Activated CD8-positive, alpha-beta memory T cell treated with anti-CD3 and anti-CD28 coated beads, Interleukin-2, amount 50 U/mL, for 24 hours (primary cell): ENCODE measurements around the gene FAM131B.
"Not testable (repeated sequence)": the region's sequence is repeated elsewhere in the genome, so short reads cannot be mapped to it uniquely, and the experiment has no call there.

Experiments
- DNase-seq: peaks from one replicate; pipeline ENCODE4 v3.0.0-alpha.2; 2020; ENCODE audit errors: extremely low read depth

Gene FAM131B

DNA sequence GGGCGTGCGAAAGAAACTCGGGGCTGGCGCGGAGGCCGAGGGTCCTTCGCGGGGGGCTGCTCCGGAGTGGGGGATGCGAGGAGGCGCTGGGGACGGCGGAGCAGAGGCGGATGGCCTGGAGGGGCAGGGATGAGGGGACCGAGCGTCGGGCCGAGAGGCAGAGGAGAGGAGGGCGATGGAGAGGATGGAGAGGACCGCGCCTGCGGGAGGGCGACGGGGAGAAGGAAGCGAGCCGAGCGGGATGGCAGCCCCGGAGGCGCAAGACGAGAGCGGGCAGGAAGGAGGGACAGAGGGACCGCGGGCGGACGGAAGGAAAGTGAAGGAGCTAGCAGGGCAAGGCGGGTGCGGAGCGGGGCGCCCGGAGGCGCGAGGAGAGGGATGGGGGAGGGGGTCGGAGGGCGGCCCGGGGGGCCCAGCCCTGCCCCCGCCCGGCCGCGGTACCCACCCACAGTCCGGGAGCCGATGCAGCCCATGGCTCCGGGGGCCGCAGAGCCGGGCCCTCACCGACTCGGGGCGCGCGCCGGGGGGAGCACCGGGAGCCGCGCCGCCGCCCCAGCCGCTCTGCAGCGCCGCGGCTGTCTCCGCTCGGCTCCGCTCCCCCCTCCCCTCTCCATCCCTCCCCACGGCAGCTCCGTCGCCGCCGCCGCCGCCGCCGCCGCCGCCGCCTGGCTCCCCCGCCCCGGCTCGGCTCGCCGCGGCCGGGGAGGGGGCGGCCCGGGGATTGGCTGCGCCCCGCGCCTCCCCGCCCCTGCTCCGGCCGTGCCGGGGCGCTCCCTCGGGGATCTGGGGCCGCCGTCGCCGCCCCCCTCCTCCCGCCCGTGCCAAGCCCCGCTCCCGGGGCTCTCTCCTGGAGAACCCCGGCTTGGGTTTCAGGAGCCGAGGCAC lies at the start of gene FAM131B:
Gene FAM131B, minus strand, starts transcription at position 583 of the 885 bp plus-strand sequence. Its CDS starts 110 bp downstream, at position 473.
- no peak for DNase-seq

DNA sequence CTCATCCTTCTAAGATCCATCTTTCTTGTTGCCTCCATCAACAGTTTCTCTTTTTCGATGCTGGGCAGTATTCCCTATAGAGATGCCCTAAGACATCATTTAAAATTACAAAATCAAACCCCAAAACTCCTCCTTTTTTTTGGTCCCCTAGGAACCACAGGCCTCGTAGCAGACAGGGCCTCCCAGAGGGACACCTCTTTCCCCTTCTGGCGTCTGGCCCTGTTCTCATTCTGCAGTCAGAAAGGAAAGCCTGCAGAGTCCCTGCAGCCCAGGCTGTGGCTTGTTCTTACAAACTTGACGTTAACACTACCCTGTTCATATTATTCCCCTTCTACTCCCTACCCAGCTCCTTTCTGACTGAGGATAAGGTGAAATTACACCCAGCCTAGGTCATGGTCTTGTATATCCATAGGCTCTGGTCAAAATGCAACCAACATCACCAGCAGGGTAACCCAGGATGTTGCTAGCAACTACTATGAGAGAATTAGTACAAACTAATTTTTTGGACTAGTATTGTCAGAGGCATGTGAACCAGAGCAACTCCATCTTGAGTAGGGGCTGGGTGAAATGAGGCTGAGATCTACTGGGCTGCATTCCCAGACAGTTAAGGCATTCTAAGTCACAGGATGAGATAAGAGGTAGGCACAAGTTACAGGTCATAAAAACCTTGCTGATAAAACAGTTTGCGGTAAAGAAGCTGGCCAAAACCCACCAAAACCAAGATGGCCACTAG lies 49.6 kb upstream of the FAM131B start:
- DNase-seq: no peak

DNA sequence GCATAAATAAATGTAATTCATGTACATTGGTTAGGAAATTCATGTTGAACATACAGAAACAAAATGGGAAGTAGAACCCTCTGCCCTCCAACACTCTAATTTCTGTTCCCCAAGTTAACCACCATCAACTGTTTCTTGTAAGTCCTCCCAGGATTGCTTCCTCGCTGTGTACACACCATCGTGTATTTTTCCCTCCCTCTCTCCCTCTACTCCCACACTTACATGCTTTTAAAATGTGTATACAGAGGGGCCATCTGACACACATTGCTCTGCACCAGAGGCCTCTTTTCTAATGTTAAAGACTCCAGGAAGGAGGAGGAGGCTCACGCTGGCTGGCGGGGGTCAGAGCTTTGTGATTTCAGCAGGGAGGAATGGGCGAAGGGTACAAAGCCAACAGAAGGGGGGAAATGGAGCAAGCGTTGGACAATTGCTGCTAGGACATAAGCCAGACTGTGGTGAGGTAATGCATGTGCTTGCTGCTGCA lies 48.0 kb upstream of the FAM131B start:
- no peak for DNase-seq

- no peak for DNase-seq
Measured at GRCh38 chr7:143408686-143409561, 46.4 kb upstream of the FAM131B start, which contains the start of gene EPHA1. TSS of gene EPHA1 (minus strand) at chr7:143408856. CDS start at chr7:143408805, 51 bp downstream.

DNA sequence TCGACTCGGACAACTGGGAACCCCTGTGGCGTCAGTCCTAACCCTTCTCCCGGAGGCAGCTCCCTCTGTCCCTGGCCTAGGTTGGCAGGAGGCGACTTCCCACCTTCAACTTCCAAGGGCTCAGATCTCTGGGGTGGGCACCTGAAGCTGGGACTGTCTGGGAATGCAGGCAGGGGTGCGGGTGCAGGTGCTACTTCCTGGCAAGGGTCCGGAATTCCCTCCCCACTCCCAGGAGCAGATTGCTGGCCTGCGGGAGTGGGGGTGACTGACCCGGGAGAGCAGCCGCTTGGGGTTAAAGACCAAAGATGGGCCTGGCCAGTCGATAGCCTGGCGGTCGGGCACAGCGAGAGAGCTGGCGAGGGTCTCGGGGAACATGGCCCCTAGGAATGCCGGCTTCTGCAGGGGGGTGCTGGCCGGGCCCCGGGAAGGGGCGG lies 45.8 kb upstream of the FAM131B start:
- DNase-seq: no peak

DNA sequence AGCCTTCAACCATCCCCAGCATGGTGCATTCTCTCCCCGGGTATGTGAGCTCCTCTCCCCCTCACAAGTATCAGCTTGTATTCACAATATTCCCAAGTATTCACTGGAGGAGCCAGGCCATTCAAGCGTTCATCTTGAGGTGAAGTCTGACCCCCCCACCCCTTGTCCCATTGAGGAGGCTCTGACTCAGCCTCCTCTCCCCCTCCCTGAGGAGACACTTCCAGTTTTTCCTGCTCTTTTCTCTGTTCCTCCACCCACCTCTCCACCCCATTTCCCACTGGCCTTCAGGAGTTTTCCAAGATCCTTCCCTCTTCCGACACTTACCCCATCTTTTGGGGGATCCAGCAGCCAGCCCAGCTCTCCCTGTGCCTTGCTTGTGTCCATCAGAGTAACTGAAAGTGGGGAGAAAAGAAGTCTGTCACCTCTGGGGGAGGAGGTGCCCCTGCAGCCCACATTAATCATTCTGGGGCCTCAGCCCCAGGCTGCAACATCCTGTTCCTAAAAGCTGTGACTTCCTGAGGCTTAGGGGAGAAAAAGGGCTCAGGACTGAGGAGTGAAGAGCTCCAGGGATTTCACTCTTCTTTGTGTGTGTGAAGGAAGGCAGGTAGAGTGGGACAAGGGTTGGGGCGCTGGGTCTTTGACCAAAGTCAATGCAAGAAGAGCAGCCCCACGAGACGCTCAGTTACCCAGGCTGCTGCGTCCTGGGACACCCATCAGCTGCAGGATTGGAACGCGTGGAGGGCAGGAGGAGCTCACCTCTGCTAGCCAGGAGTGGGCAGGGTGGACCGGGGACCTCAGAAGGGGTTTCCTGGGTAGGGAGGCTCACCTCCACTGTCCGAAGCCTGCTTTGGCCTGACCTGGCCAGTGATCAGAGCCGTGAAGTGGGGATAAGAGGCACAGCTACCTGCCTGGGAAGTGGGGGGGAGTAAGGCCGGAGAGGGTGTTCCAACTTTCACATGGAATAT lies 45.1 kb upstream of the FAM131B start:
- no peak for DNase-seq

GRCh38 chr7:143406002-143406357 lies 43.5 kb upstream of the FAM131B start:
- DNase-seq: no peak

DNA sequence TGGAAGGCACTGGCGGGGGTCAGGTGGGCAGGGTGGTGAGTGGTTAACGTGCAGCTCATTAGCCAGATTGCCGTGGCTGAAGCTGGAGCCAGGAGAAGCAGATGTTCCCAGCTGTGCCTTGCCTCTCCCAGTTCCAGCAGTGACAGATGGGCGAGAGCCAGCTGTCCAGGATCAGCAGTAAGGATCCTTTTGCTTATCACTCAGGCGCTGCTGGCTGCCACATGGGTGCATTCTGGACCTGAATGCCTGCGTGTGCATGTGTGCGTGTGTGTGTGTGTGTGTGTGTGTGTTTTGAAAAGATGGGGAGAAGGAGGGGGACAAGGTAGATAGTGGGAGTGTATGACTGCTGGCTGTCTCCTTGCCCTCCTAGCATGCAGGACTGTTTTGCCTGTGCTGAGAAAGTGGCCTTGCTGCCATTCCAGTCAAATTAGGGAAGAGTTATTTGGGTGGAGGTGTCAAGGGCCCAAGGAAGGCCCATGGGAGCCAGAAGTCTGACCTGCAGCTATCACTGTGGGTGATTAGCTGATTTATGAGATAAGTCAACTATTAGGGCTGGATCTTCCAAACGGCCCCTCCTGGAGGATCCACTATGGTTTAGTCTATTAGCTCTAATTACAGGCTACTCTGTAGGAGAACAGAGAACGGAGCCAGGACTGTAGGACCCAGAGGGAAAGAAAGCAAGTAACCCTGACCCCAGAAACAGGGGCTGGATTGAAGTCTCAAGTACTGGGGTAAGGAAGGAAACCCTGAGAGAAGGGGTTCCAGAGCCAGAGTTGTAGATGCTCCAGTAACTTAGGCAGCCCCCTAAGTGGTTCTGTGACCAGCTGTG lies 42.9 kb upstream of the FAM131B start:
- DNase-seq: no peak

DNA sequence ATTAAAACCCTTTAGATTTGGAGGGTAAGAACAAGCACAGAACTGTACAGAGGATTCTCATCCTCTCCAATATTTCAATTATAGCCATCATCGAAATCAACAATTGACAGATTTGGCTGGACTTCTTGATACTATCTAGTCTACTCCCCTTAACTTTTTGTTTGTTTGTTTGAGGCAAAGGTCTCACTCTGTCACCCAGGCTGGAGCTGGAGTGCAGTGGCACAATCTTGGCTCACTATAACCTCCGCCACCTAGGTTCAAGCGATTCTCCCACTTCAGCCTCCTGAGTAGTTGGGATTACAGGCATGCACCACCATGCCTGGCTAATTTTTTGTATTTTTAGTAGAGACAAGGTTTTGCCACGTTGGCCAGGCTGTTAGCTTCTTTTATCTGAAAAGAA lies 39.7 kb upstream of the FAM131B start:
- DNase-seq: not testable (repeated sequence)

DNA sequence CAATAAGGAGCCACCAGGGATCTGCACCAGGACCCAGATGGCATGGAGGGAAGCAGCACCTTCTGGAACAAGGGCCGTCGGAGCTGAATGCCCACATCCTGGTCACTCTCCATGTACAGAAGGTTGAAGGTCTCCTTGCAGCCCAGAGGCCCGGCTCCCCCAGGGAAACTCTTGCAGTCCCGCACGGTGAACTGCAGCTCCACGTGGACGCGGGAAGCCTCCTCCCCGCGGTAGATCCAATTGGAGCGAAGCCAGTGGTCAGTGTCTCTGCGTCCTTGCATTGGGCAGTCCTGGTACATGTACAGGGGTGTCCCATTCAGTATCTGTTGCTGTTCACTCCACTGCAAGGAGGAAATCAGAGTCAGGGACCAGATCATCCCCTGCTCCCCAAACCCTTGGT lies 38.8 kb upstream of the FAM131B start:
- DNase-seq: no peak

DNA sequence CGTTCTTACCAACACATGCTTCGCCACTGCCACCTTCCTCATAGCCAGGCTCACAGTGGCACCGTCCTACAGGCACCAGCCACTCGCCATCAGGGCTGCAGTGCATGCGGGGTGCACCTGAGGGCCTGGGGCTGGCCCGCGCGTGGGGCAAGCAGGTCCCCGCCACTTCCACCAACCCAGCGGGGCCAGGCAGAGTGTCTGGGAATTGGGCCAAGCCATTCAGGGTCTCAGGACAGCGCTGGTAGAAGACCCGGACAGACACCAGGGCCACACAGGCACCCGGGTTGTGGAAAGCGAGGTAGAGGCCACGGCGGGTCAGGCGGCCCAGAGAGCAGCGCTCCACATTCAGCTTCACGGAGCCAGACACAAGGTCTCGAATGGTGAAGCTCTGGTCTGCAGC lies 37.1 kb upstream of the FAM131B start:
- DNase-seq: no peak

- DNase-seq: no peak
Measured at GRCh38 chr7:143399151-143399550, 36.6 kb upstream of the FAM131B start.

- no peak for DNase-seq
Measured at GRCh38 chr7:143398616-143399015, 36.1 kb upstream of the FAM131B start.

- no peak for DNase-seq
Measured at GRCh38 chr7:143397710-143398530, 35.4 kb upstream of the FAM131B start.

DNA sequence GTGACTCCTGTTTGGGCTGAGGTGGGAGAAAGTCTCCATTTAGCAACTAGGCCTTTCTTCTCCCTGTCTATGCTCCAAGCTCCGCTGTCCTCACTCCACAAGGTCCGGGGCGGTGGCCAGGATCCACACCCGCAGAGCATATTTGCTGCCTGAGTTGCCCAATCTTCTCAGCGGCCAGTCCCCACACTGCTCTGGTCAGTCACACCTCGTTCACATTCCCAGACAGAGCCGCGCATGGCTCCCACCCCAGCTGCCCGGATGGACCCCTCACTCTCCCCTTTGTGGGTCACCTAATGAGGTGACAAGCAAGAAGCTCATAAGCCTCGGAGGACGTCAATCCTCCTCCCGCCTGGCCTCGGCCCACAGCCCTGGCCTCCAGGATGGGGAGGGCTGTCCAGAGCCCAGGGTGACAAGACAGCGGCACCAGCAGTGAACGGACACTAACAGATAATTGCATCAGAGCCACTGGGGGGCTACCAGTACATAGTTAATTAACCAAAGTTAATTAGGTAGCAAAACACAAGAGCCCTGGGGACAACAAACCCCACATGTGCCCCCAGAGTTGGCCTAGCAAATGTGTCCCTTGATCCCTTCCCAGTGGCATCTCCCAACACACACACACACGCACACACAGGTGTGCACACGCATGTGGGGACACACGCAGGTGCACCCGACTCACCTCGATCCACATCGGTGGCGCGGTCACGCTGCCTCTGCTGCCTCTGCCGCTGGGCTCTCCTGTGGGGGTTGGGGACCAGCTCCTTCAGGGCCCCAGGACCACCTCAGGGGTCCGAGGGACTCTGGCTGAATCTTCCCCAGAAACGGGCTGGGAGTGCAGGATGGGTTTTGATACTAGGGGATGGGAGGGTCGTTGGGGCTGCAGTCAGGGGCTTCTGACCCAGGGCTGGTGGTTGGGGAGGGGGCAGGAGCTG lies 34.4 kb upstream of the FAM131B start:
- DNase-seq: no peak

DNA sequence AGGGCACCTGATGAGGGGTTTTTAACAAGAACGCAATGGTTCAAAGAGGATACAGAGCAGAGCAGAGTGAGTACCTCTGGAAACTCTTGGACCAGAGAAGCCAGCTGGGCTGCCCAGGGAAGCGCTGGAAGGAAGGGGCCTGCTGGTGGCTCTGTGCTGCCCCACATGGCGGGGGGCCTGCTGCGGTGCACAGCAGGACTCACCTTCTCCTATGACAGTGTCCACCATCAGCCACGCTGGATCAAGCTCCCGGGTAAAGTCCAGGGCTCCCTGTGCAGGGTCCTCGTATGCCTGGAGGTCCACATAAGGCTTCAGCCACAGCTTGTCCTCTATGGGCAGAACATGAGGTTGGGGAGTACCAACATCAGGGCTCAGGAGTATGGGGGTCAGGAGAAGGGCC lies 33.7 kb upstream of the FAM131B start:
- no peak for DNase-seq
